WTC11 (cell line): ENCODE data around the gene ZC3H7B. TPM values are rescaled to one million over a fixed set of nuclear protein-coding genes. Genes with fewer than 3 reads are reported as not detected.

Experiments
- ATAC-seq: fragments of 200-7000 bp; cut with Tn5 transposase; 2 replicates; pipeline ENCODE4 v1.10.0; 2021; ENCODE audit warnings: mild to moderate bottlenecking, moderate library complexity
- CTCF ChIA-PET: fragments of 300-600 bp; sonication (Branson Sonifier 250); formaldehyde crosslinking; loops from one replicate; lab custom pipeline; 2021; ENCODE audit warnings: antibody characterized with exemption; lab: Charles Lee
- POLR2A ChIA-PET: fragments of 350-600 bp; sonication (Branson Sonifier 250); formaldehyde crosslinking; loops from one replicate; lab custom pipeline; 2021; ENCODE audit warnings: antibody characterized with exemption; lab: Charles Lee
- DNase-seq: peaks from one replicate; pipeline ENCODE4 v3.0.0; 2021; ENCODE audit warnings: low spot score
- H3K27ac Mint-ChIP-seq: 2 replicates; pipeline ENCODE4 v1.8.0; 2021; ENCODE audit warnings: mixed read lengths
- H3K27me3 Mint-ChIP-seq: 2 replicates; pipeline ENCODE4 v1.8.0; 2021; ENCODE audit warnings: low read depth, mild to moderate bottlenecking, moderate library complexity, mixed read lengths
- H3K36me3 Mint-ChIP-seq: 2 replicates; pipeline ENCODE4 v1.8.0; 2021; ENCODE audit warnings: mixed read lengths
- H3K4me1 Mint-ChIP-seq: 2 replicates; pipeline ENCODE4 v1.8.0; 2022; ENCODE audit warnings: mixed read lengths
- H3K4me3 Mint-ChIP-seq: 2 replicates; pipeline ENCODE4 v1.8.0; 2021; ENCODE audit warnings: mild to moderate bottlenecking, moderate library complexity, mixed read lengths
- H3K9me3 Mint-ChIP-seq: 2 replicates; pipeline ENCODE4 v1.8.0; 2021; ENCODE audit warnings: mixed read lengths
- AR ChIP-seq: fragments of 250-450 bp; sonication (Bioruptor Pico); IDR thresholded peaks from 2 replicates; pipeline ENCODE4 v1.9.0; 2021; ENCODE audit warnings: mild to moderate bottlenecking
- ATF2 ChIP-seq: sonication (generic); formaldehyde crosslinking; IDR thresholded peaks from 2 replicates; pipeline ENCODE4 v1.8.1; 2022; ENCODE audit warnings: low read depth, missing genetic modification reagents, borderline replicate concordance
- CREM ChIP-seq: sonication (generic); formaldehyde crosslinking; IDR thresholded peaks from 2 replicates; pipeline ENCODE4 v1.8.1; 2022; ENCODE audit warnings: mild to moderate bottlenecking, missing genetic modification reagents, moderate library complexity
- CTCF ChIP-seq: fragments of 200-600 bp; IDR thresholded peaks from 2 replicates; pipeline ENCODE4 v1.8.0; 2022; ENCODE audit warnings: antibody characterized with exemption
- FOXP4 ChIP-seq: sonication (generic); formaldehyde crosslinking; IDR thresholded peaks from 2 replicates; pipeline ENCODE4 v1.8.0; 2022; ENCODE audit warnings: mild to moderate bottlenecking, missing genetic modification reagents
- HMGA2 ChIP-seq: fragments of 250-450 bp; sonication (Bioruptor Pico); IDR thresholded peaks from 2 replicates; pipeline ENCODE4 v1.4.0; 2021; ENCODE audit warnings: mild to moderate bottlenecking, moderate library complexity
- IRF2 ChIP-seq: sonication (generic); formaldehyde crosslinking; IDR thresholded peaks from 2 replicates; pipeline ENCODE4 v1.8.0; 2022; ENCODE audit warnings: low read depth, missing genetic modification reagents, borderline replicate concordance
- MXD4 ChIP-seq: fragments of 250-450 bp; sonication (Bioruptor Pico); IDR thresholded peaks from 2 replicates; pipeline ENCODE4 v1.8.0; 2021; ENCODE audit warnings: mild to moderate bottlenecking, moderate library complexity, borderline replicate concordance
- OVOL2 ChIP-seq: fragments of 250-450 bp; sonication (Bioruptor Pico); IDR thresholded peaks from 2 replicates; pipeline ENCODE4 v1.9.0; 2021; ENCODE audit warnings: mild to moderate bottlenecking, borderline replicate concordance
- SMAD4 ChIP-seq: sonication (generic); formaldehyde crosslinking; IDR thresholded peaks from 2 replicates; pipeline ENCODE4 v1.8.0; 2022; ENCODE audit warnings: mild to moderate bottlenecking, missing genetic modification reagents
- TEAD4 ChIP-seq: sonication (generic); formaldehyde crosslinking; IDR thresholded peaks from 2 replicates; pipeline ENCODE4 v1.8.0; 2022; ENCODE audit warnings: mild to moderate bottlenecking, missing genetic modification reagents
- ZMAT4 ChIP-seq: fragments of 250-450 bp; sonication (Bioruptor Pico); IDR thresholded peaks from 2 replicates; pipeline ENCODE4 v1.9.0; 2021; ENCODE audit warnings: mild to moderate bottlenecking
- ZNF425 ChIP-seq: fragments of 250-450 bp; sonication (Bioruptor Pico); conservative IDR thresholded peaks from 2 replicates; pipeline ENCODE4 v1.9.0; 2021; ENCODE audit warnings: mild to moderate bottlenecking
- total RNA-seq: library from RNA; stranded (reverse); gene quantifications from 3 replicates; pipeline ENCODE4 v1.2.3, GENCODE V29; 2021

Gene ZC3H7B
- total RNA-seq, 1 experiment from 2014 or later = 64.7 TPM

- POLR2A ChIA-PET = interaction anchor here (1.3 kb wide), 1 partner anchor 76 kb away, joined by 3 read pairs; no protein-coding TSS in a partner anchor
- CTCF ChIA-PET = interaction anchor here (0.6 to 1.0 kb wide), 3 partner anchors 12 to 158 kb away, joined by 3 read pairs; no protein-coding TSS in a partner anchor
- no peak overlapping the region for H3K27ac Mint-ChIP-seq
Observed at GRCh38 chr22:41369424-41369745, 68.1 kb downstream of the ZC3H7B start.

More at GRCh38 chr22:41369424-41369745, 68.1 kb downstream of the ZC3H7B start:
- DNase-seq (no peak), ATAC-seq (no peak)
- TF ChIP-seq TEAD4 (CRISPR knock-in tag) = no peak
- no peak for TF ChIP-seq HMGA2 (CRISPR knock-in tag)
- TF ChIP-seq ZMAT4 = no peak
- no peak for TF ChIP-seq ATF2 (CRISPR knock-in tag)
- TF ChIP-seq CTCF = no peak
- no peak for TF ChIP-seq ZNF425 (CRISPR knock-in tag)
- TF ChIP-seq AR (CRISPR knock-in tag) = no peak
- TF ChIP-seq FOXP4 (CRISPR knock-in tag) = no peak
- TF ChIP-seq CREM (CRISPR knock-in tag) = no peak
- TF ChIP-seq OVOL2 (CRISPR knock-in tag) = no peak
- no peak for TF ChIP-seq IRF2 (CRISPR knock-in tag)
- no peak for TF ChIP-seq SMAD4
- no peak for TF ChIP-seq MXD4
- H3K4me3 Mint-ChIP-seq = no peak overlapping the region
- H3K27me3 Mint-ChIP-seq = no peaks in the 10 kb centered on the region
- peaks cover 11% of the 10 kb centered on the region for H3K4me1 Mint-ChIP-seq
- H3K9me3 Mint-ChIP-seq = no peaks in the 10 kb centered on the region
- no peaks in the 10 kb centered on the region for H3K36me3 Mint-ChIP-seq
